ENCODE measurements around the gene C19orf33.

Gene C19orf33

GRCh38 chr19:38294090-38294489 is 10.0 kb upstream of the C19orf33 start:
- TF ChIP-seq CTCF (conservative IDR thresholded peaks at IDR 0.05; ENCODE audit: low read depth): no peak
- ChIA-PET CTCF (no interaction called here), POLR2A (ENCODE audit: low non-redundant PET) (no interaction called here)
- DNase-seq (ENCODE audit: low spot score): no peak
- H3K27ac ChIP-seq: peak overlapping the region; percentile 99

DNA sequence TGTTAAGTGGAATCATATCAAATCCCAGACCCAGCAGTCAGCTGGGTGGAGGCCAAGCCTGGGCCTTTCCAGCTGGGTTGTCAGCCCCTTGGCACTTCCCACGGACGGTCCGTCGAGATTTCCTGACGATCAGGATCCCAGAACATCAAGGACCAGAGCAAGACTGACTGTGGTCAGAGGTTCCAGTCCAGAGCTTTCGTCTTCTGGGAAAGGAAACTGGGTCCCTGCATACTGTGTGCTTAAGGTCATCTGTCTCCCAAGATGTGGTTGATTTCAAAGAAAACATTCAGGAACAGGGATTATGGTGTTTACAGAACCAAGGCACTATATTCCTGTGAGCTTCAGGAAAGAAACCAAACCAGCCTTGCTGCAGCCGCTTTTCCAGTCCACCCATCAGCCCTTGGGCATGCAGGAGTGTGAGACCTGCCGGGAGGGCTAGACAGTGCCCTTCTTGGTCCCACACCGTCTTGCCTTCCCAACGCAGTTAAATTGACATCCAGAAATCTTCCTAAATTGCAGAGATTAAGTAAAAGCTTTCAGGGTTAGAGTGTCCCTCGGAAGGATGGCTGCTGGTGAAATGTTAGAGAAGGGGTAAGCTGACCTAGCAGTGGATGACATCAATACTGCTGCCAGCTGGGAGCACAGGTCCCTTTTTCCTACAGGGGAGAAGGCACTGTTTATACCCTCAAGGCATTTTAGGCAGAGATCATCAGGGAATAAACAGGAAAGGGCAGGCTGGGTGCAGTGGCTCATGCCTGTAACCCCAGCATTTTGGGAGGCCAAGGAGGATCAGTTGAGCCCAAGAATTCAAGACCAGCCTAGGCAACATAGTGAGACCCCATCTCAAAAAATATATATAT is 5.0 kb upstream of the C19orf33 start:
- POLR2A ChIA-PET (ENCODE audit: low non-redundant PET): no interaction called here

GRCh38 chr19:38304352-38304865 is 358 bp downstream of the C19orf33 start:
- no peak for TF ChIP-seq CTCF (conservative IDR thresholded peaks at IDR 0.05; ENCODE audit: low read depth)
- ChIA-PET CTCF (no interaction called here), POLR2A (ENCODE audit: low non-redundant PET) (interaction anchor here (0.5 to 3.1 kb wide), 7 partner anchors 10 to 84 kb away, joined by 3 to 29 read pairs (median 5); partner anchors contain the start of genes GGN, KCNK6 and SPINT2)
- peak overlapping the region; percentile 99 for H3K27ac ChIP-seq
- no peak for DNase-seq (ENCODE audit: low spot score)

More for the DNA sequence above, 5.0 kb upstream of the C19orf33 start:
- H3K27ac ChIP-seq: peak overlapping the region; percentile 99
- CTCF ChIA-PET: interaction anchor here (0.6 kb wide), 1 partner anchor 31 kb away, joined by 3 read pairs; no protein-coding TSS in a partner anchor
- DNase-seq (ENCODE audit: low spot score): no peak
- TF ChIP-seq CTCF (conservative IDR thresholded peaks at IDR 0.05; ENCODE audit: low read depth): no peak

DNA sequence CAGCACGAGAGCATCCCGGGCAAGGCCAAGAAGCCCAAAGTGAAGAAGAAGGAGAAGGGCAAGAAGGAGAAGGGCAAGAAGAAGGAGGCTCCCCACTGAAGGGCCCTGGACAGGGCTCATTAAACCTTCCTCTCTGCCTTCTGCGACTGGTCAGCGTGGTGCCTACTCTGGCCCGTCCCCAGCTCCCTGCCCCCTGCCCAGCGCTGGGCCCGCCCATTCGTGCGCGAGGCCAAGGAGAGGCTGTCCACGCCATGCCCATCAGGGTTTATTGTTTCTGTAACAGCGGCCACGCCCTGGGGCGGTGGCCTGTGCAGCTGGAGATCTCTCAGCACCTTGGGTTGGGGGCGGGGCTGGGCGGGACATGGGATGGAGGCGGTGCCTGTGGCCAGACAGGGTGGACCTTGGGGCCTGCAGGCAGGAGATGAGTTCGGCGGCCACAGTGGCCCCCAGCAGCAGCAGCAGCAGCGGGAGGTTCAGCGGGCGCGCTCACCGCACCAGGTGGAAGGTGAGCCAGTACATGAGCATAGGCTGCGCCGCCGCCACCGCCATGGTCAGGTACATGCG is 897 bp downstream of the C19orf33 start:
- peak overlapping the region; percentile 99 for H3K27ac ChIP-seq
- ChIA-PET POLR2A (ENCODE audit: low non-redundant PET) (interaction anchor here (0.5 to 3.1 kb wide), 5 partner anchors 9 to 83 kb away, joined by 3 to 29 read pairs (median 4); partner anchors contain the start of genes GGN and SPINT2), CTCF (no interaction called here)
- TF ChIP-seq CTCF (conservative IDR thresholded peaks at IDR 0.05; ENCODE audit: low read depth): no peak
- DNase-seq (ENCODE audit: low spot score): peak; percentile 93

DNA sequence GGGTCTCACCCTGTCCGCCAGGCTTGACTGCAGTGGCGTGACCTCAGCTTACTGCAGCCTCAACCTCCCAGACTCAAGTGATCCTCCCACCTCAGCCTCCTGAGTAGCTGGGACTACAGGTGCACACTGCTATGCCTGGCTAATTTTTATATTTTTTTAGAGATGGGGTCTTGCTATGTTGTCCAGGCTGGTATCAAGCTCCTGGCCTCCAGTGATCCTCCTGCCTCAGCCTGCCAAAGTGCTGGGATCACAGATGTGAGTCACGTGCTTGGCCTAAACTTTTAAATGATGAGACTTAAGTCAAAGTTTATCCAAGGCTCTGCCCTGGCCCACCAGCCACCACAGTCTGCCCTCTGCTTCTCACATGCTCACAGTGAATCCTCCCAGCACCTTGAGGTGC is 2.2 kb downstream of the C19orf33 start:
- no peak for DNase-seq (ENCODE audit: low spot score)
- no peak for TF ChIP-seq CTCF (conservative IDR thresholded peaks at IDR 0.05; ENCODE audit: low read depth)
- CTCF ChIA-PET: interaction anchor here (0.7 kb wide), 1 partner anchor 13 kb away, joined by 3 read pairs; the partner anchor contains the start of gene KCNK6
- peak overlapping the region; percentile 99 for H3K27ac ChIP-seq
- POLR2A ChIA-PET (ENCODE audit: low non-redundant PET): no interaction called here

GRCh38 chr19:38307076-38307475 is 3.0 kb downstream of the C19orf33 start:
- ChIA-PET CTCF (interaction anchor here (0.7 to 1.6 kb wide), 2 partner anchors 12 to 63 kb away, joined by 3 to 4 read pairs; partner anchors contain the start of gene KCNK6), POLR2A (ENCODE audit: low non-redundant PET) (interaction anchor here (0.6 kb wide), 1 partner anchor 14 kb away, joined by 3 read pairs; no protein-coding TSS in a partner anchor)
- TF ChIP-seq CTCF (conservative IDR thresholded peaks at IDR 0.05; ENCODE audit: low read depth): no peak
- H3K27ac ChIP-seq: peak overlapping the region; percentile 99
- DNase-seq (ENCODE audit: low spot score): no peak
